Endothelial cell of umbilical vein (primary cell): Measurements from ENCODE around the gene CLSTN2.

Experiments used
- EZH2 ChIP-seq: IDR thresholded peaks from 2 replicates; pipeline ENCODE4 v1.6.1; 2012; ENCODE audit warnings: borderline replicate concordance, low read depth, mild to moderate bottlenecking, moderate library complexity, low read length, inconsistent platforms; ENCODE audit not compliant: severe bottlenecking
- MYC ChIP-seq: IDR thresholded peaks from one replicate; pipeline ENCODE4 v1.6.1; 2011; ENCODE audit warnings: mild to moderate bottlenecking, low read depth, low read length
- POLR2A ChIP-seq: IDR thresholded peaks from 2 replicates; pipeline ENCODE4 v1.6.1; 2012; ENCODE audit warnings: low read depth, mild to moderate bottlenecking, control low read depth, low read length
- POLR2AphosphoS5 ChIP-seq: IDR thresholded peaks from 2 replicates; pipeline ENCODE4 v1.6.1; 2012; ENCODE audit warnings: low read depth, mild to moderate bottlenecking, control low read depth, low read length, moderate library complexity; ENCODE audit not compliant: insufficient read depth
- TF ChIP-seq, protein P1 (sequence below), 2 donors: IDR thresholded peaks; 1 replicate in 1 of 2; 2 replicates in 1 of 2; pipeline ENCODE4 v1.5.1; 2011; ENCODE audit warnings: low read length in 2 of 2, mild to moderate bottlenecking in 2 of 2, moderate library complexity in 2 of 2, control low read depth in 1 of 2, inconsistent platforms in 1 of 2, low read depth in 1 of 2; ENCODE audit not compliant: insufficient read depth in 1 of 2; ENCODE audit errors: extremely low read depth in 1 of 2

GRCh38 chr3:140225996-140226395 lies 291.0 kb downstream of the CLSTN2 start:
- TF ChIP-seq, protein P1, sequence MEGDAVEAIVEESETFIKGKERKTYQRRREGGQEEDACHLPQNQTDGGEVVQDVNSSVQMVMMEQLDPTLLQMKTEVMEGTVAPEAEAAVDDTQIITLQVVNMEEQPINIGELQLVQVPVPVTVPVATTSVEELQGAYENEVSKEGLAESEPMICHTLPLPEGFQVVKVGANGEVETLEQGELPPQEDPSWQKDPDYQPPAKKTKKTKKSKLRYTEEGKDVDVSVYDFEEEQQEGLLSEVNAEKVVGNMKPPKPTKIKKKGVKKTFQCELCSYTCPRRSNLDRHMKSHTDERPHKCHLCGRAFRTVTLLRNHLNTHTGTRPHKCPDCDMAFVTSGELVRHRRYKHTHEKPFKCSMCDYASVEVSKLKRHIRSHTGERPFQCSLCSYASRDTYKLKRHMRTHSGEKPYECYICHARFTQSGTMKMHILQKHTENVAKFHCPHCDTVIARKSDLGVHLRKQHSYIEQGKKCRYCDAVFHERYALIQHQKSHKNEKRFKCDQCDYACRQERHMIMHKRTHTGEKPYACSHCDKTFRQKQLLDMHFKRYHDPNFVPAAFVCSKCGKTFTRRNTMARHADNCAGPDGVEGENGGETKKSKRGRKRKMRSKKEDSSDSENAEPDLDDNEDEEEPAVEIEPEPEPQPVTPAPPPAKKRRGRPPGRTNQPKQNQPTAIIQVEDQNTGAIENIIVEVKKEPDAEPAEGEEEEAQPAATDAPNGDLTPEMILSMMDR (IDR thresholded peaks at IDR 0.05; ENCODE audit: extremely low read depth in 1 of 2, insufficient read depth in 1 of 2, low read depth in 1 of 2, low read length in 2 of 2) = no peak
- TF ChIP-seq EZH2 (no peak), POLR2A (no peak), MYC (no peak), POLR2AphosphoS5 (no peak)
